GM18907 (cell line): ENCODE measurements around the gene VSTM4.
A peak's percentile ranks its signal among the peaks of the same experiment; 100 is the strongest.

ENCODE experiments used
- ATAC-seq: cut with Tn5 transposase; IDR thresholded peaks from one replicate; pipeline ENCODE4 v1.9.1; 2021; ENCODE audit warnings: mild to moderate bottlenecking, moderate library complexity; ENCODE audit not compliant: unreplicated experiment

Gene VSTM4

GRCh38 chr10:49143249-49143648 lies 27.9 kb upstream of the VSTM4 start:
- ATAC-seq = no peak

GRCh38 chr10:49141541-49142332 lies 26.4 kb upstream of the VSTM4 start:
- peak; percentile 87 for ATAC-seq

- ATAC-seq = no peak
Observed at GRCh38 chr10:49140304-49141177, 25.2 kb upstream of the VSTM4 start.

GRCh38 chr10:49139846-49140195 lies 24.5 kb upstream of the VSTM4 start:
- no peak for ATAC-seq

GRCh38 chr10:49139028-49139845 lies 23.9 kb upstream of the VSTM4 start:
- ATAC-seq = no peak

GRCh38 chr10:49138361-49138891 lies 23.1 kb upstream of the VSTM4 start:
- ATAC-seq = no peak

GRCh38 chr10:49136525-49136924 lies 21.2 kb upstream of the VSTM4 start:
- ATAC-seq = no peak

GRCh38 chr10:49135575-49136313 lies 20.4 kb upstream of the VSTM4 start:
- ATAC-seq = peak; percentile 68

GRCh38 chr10:49134327-49134726 lies 19.0 kb upstream of the VSTM4 start:
- no peak for ATAC-seq

- no peak for ATAC-seq
Observed at GRCh38 chr10:49133706-49134248, 18.5 kb upstream of the VSTM4 start, which contains the start of gene FAM170B. Gene FAM170B (minus strand): TSS chr10:49134021. CDS start chr10:49133918, 103 bp downstream.

- ATAC-seq = no peak
Observed at GRCh38 chr10:49132362-49132737, 17.0 kb upstream of the VSTM4 start.

- no peak for ATAC-seq
Observed at GRCh38 chr10:49131507-49132361, 16.4 kb upstream of the VSTM4 start.

GRCh38 chr10:49129376-49129775 lies 14.1 kb upstream of the VSTM4 start:
- no peak for ATAC-seq

GRCh38 chr10:49128854-49129253 lies 13.5 kb upstream of the VSTM4 start:
- ATAC-seq = no peak

- peak; percentile 77 for ATAC-seq
Observed at GRCh38 chr10:49123981-49124950, 8.9 kb upstream of the VSTM4 start.

- ATAC-seq = no peak
Observed at GRCh38 chr10:49120911-49121310, 5.6 kb upstream of the VSTM4 start.

- no peak for ATAC-seq
Observed at GRCh38 chr10:49119746-49120145, 4.4 kb upstream of the VSTM4 start.
